ENCODE measurements around the gene TTC9.

DNA sequence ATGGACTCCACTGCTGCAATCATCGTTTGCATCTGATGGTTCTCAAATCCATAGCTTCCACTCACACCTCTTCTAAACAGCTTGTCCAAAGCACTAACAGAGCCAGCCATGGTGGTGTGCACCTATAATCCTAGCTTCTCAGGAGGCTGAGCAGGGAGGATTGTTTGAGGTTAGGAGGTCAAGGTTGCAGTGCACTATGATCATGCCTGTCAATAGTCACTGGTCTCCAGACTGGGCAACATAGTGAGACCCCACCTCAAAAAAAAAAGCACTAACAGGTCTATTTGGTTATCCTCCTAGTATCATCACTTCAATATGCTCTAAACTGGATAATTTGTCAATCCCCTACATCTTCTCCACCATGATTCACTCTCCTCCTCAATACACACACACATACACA is 63.2 kb downstream of the TTC9 start:
- TF ChIP-seq POLR2AphosphoS5 (IDR thresholded peaks at IDR 0.05; ENCODE audit: low read depth) (no peak), EZH2 (IDR thresholded peaks at IDR 0.05; ENCODE audit: low read depth, unreplicated experiment) (no peak), EZH2phosphoT487 (IDR thresholded peaks at IDR 0.05; ENCODE audit: unreplicated experiment) (no peak), CREB1 (CRISPR knock-in tag; IDR thresholded peaks at IDR 0.05; ENCODE audit: low read depth) (no peak), ZNF114 (CRISPR knock-in tag; IDR thresholded peaks at IDR 0.05) (no peak), JUNB (IDR thresholded peaks at IDR 0.05; ENCODE audit: unreplicated experiment) (no peak)
- TF ChIP-seq, protein P1, sequence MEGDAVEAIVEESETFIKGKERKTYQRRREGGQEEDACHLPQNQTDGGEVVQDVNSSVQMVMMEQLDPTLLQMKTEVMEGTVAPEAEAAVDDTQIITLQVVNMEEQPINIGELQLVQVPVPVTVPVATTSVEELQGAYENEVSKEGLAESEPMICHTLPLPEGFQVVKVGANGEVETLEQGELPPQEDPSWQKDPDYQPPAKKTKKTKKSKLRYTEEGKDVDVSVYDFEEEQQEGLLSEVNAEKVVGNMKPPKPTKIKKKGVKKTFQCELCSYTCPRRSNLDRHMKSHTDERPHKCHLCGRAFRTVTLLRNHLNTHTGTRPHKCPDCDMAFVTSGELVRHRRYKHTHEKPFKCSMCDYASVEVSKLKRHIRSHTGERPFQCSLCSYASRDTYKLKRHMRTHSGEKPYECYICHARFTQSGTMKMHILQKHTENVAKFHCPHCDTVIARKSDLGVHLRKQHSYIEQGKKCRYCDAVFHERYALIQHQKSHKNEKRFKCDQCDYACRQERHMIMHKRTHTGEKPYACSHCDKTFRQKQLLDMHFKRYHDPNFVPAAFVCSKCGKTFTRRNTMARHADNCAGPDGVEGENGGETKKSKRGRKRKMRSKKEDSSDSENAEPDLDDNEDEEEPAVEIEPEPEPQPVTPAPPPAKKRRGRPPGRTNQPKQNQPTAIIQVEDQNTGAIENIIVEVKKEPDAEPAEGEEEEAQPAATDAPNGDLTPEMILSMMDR (conservative IDR thresholded peaks at IDR 0.05; ENCODE audit: low read depth in 2 of 2) = no peak
- TF ChIP-seq, protein P2, sequence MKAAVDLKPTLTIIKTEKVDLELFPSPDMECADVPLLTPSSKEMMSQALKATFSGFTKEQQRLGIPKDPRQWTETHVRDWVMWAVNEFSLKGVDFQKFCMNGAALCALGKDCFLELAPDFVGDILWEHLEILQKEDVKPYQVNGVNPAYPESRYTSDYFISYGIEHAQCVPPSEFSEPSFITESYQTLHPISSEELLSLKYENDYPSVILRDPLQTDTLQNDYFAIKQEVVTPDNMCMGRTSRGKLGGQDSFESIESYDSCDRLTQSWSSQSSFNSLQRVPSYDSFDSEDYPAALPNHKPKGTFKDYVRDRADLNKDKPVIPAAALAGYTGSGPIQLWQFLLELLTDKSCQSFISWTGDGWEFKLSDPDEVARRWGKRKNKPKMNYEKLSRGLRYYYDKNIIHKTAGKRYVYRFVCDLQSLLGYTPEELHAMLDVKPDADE (IDR thresholded peaks at IDR 0.05) = no peak
- TF ChIP-seq, protein P3, sequence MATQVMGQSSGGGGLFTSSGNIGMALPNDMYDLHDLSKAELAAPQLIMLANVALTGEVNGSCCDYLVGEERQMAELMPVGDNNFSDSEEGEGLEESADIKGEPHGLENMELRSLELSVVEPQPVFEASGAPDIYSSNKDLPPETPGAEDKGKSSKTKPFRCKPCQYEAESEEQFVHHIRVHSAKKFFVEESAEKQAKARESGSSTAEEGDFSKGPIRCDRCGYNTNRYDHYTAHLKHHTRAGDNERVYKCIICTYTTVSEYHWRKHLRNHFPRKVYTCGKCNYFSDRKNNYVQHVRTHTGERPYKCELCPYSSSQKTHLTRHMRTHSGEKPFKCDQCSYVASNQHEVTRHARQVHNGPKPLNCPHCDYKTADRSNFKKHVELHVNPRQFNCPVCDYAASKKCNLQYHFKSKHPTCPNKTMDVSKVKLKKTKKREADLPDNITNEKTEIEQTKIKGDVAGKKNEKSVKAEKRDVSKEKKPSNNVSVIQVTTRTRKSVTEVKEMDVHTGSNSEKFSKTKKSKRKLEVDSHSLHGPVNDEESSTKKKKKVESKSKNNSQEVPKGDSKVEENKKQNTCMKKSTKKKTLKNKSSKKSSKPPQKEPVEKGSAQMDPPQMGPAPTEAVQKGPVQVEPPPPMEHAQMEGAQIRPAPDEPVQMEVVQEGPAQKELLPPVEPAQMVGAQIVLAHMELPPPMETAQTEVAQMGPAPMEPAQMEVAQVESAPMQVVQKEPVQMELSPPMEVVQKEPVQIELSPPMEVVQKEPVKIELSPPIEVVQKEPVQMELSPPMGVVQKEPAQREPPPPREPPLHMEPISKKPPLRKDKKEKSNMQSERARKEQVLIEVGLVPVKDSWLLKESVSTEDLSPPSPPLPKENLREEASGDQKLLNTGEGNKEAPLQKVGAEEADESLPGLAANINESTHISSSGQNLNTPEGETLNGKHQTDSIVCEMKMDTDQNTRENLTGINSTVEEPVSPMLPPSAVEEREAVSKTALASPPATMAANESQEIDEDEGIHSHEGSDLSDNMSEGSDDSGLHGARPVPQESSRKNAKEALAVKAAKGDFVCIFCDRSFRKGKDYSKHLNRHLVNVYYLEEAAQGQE (IDR thresholded peaks at IDR 0.05; ENCODE audit: unreplicated experiment) = no peak
- TF ChIP-seq, protein P4, sequence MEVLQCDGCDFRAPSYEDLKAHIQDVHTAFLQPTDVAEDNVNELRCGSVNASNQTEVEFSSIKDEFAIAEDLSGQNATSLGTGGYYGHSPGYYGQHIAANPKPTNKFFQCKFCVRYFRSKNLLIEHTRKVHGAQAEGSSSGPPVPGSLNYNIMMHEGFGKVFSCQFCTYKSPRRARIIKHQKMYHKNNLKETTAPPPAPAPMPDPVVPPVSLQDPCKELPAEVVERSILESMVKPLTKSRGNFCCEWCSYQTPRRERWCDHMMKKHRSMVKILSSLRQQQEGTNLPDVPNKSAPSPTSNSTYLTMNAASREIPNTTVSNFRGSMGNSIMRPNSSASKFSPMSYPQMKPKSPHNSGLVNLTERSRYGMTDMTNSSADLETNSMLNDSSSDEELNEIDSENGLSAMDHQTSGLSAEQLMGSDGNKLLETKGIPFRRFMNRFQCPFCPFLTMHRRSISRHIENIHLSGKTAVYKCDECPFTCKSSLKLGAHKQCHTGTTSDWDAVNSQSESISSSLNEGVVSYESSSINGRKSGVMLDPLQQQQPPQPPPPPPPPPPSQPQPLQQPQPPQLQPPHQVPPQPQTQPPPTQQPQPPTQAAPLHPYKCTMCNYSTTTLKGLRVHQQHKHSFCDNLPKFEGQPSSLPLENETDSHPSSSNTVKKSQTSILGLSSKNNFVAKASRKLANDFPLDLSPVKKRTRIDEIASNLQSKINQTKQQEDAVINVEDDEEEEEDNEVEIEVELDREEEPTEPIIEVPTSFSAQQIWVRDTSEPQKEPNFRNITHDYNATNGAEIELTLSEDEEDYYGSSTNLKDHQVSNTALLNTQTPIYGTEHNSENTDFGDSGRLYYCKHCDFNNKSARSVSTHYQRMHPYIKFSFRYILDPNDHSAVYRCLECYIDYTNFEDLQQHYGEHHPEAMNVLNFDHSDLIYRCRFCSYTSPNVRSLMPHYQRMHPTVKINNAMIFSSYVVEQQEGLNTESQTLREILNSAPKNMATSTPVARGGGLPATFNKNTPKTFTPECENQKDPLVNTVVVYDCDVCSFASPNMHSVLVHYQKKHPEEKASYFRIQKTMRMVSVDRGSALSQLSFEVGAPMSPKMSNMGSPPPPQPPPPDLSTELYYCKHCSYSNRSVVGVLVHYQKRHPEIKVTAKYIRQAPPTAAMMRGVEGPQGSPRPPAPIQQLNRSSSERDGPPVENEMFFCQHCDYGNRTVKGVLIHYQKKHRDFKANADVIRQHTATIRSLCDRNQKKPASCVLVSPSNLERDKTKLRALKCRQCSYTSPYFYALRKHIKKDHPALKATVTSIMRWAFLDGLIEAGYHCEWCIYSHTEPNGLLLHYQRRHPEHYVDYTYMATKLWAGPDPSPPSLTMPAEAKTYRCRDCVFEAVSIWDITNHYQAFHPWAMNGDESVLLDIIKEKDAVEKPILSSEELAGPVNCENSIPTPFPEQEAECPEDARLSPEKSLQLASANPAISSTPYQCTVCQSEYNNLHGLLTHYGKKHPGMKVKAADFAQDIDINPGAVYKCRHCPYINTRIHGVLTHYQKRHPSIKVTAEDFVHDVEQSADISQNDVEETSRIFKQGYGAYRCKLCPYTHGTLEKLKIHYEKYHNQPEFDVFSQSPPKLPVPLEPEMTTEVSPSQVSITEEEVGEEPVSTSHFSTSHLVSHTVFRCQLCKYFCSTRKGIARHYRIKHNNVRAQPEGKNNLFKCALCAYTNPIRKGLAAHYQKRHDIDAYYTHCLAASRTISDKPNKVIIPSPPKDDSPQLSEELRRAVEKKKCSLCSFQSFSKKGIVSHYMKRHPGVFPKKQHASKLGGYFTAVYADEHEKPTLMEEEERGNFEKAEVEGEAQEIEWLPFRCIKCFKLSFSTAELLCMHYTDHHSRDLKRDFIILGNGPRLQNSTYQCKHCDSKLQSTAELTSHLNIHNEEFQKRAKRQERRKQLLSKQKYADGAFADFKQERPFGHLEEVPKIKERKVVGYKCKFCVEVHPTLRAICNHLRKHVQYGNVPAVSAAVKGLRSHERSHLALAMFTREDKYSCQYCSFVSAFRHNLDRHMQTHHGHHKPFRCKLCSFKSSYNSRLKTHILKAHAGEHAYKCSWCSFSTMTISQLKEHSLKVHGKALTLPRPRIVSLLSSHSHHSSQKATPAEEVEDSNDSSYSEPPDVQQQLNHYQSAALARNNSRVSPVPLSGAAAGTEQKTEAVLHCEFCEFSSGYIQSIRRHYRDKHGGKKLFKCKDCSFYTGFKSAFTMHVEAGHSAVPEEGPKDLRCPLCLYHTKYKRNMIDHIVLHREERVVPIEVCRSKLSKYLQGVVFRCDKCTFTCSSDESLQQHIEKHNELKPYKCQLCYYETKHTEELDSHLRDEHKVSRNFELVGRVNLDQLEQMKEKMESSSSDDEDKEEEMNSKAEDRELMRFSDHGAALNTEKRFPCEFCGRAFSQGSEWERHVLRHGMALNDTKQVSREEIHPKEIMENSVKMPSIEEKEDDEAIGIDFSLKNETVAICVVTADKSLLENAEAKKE (CRISPR knock-in tag; IDR thresholded peaks at IDR 0.05) = no peak
